HFF-Myc (cell line): ENCODE data around the gene C2CD4D.

Source experiments
- DNase-seq: peaks from one replicate; pipeline ENCODE4 v3.0.0-alpha.2; 2011; ENCODE audit warnings: low read depth; ENCODE audit errors: extremely low read depth
- H3K4me3 ChIP-seq: replicated peaks from 2 replicates; pipeline ENCODE4 v1.5.1; 2011; ENCODE audit warnings: low read depth, mild to moderate bottlenecking, control low read depth, low read length
- CTCF ChIP-seq: IDR thresholded peaks from 2 replicates; pipeline ENCODE4 v1.5.1; 2012; ENCODE audit warnings: mild to moderate bottlenecking, low read depth, low read length, control low read depth; ENCODE audit errors: missing control alignments

Gene C2CD4D

DNA sequence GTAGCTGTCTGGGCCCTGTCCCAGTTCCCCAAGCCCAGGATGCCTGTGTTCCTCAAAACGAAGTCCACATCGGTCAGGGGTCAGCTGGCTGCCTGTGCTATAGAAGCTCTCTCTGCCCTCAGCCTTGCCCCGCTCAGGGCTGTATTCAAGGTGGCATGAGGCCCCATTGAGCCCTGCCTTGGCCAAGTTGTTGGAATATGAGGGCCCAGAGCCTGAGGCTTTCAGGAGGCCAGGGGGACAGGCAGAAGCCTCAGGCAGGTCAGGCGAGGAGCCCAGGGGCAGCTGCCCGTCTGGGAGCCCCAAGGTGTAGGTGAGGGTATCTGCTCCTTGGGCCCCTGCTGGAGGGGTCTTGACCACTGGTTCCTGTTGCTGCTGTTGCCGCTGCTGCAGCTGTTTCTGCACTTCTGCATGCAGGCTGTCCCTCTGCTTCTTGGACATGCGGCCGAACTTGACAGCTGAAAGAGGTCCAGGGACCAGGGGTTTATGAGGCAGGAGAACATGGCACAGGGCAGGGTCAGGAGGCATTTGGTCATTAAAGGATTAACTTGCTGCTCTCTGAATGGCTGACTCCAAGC lies 24.6 kb downstream of the C2CD4D start:
- TF ChIP-seq CTCF, result no peak
- no peak for DNase-seq
- H3K4me3 ChIP-seq, result no peak overlapping the region

- H3K4me3 ChIP-seq, result no peak overlapping the region
- no peak for DNase-seq
- TF ChIP-seq CTCF, result no peak
These were observed 25.2 kb downstream of the C2CD4D start for GRCh38 chr1:151814426-151814825.

DNA sequence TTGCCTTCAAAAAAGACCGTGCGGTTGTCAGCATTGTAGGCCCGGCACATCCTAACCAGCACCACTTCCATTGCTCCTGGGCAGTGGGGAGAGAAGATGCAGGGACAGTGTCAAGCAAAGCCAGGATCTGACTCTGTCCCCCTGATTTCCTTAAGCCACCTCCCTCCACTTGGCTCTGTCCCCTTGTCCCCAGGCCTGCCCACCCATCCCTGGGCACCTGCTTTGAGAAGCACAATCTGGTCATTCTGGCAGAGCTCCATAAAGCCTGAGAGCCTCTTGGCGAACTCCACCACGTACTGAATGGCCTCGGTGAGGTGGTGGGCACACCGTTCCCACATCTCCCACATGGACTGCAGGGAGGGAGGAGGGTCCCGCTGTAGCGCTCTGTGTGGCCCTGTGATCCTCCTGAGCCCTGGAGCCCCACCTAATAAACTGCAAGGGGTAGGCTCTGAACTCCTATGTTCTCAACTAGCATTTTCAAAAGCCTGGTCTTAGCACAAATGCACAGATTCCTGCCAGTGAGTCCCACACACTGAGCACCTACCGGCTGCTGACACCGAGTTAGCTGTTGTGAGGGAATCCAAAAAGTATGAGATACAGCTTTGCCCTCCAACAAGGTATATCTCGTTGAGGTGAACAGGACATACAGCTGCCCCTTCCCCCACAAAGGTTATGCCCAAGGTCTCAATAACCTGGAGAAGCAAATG lies 26.2 kb downstream of the C2CD4D start:
- H3K4me3 ChIP-seq, result no peak overlapping the region
- no peak for DNase-seq
- TF ChIP-seq CTCF, result no peak

DNA sequence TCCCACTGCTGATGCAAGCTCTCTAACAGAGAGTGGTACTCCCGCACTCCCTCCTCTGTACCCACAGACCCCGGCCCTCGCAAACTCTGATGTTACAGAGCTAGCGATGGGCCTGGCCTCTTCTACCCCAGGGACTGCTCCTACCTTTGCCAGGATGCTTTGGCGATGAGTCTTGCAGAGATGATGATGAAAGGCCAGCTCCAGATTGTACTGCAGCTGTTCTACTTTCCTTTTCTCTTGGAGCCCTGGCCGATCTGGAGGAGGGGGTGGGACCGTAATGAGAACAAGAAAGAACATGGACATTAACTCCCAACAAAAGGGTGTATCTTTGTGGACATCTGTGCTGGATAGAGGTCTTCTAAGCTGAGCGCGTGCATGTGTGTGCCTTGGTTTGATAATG lies 28.4 kb downstream of the C2CD4D start:
- no peak for TF ChIP-seq CTCF
- H3K4me3 ChIP-seq, result no peak overlapping the region
- DNase-seq, result no peak

- TF ChIP-seq CTCF, result no peak
- DNase-seq, result no peak
- no peak overlapping the region for H3K4me3 ChIP-seq
These were observed 29.5 kb downstream of the C2CD4D start for GRCh38 chr1:151809985-151810556.

DNA sequence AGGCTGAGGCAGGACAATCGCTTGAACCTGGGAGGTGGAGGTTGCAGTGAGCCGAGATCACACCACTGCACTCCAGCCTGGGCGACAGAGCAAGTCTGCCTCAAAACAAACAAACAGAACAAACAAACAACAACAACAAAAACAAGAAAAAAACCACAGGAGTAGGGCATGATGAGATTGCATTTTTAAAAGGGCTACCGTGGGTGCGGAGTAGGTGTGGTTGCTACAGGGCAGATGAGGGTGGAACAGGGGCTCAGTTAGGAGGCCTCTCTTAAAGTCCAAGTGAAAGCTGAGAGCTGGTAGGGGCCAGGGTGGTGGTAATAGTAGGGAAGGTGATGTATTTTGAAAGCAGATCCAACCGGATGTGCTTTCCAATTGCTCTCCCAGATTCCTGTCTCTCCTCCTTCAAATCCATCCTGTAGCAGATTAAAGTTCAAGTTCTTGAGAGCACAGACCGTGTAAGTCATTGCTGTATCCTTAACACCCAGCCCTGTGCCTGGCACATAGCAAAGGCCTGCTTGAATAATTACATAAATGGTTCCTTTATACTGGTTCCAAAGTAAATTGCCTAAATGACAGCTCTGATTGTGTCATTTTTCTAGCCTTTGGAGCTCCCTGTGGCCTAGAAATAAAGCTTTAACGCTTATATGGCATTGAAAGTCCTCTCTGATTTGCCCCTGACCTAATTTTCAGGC lies 30.2 kb downstream of the C2CD4D start:
- no peak for TF ChIP-seq CTCF
- no peak overlapping the region for H3K4me3 ChIP-seq
- no peak for DNase-seq
